HG03432 (cell line): Measurements from ENCODE around the gene PLPP1.

Experiments
- ATAC-seq: cut with Tn5 transposase; IDR thresholded peaks from one replicate; pipeline ENCODE4 v1.9.1; 2021; ENCODE audit warnings: mild to moderate bottlenecking, moderate library complexity; ENCODE audit not compliant: unreplicated experiment

Gene PLPP1

GRCh38 chr5:55454282-55454681, 80.5 kb downstream of the PLPP1 start:
- no peak for ATAC-seq

GRCh38 chr5:55453211-55453610, 81.6 kb downstream of the PLPP1 start:
- no peak for ATAC-seq

- no peak for ATAC-seq
Observed at GRCh38 chr5:55451976-55452375, 82.8 kb downstream of the PLPP1 start.

- no peak for ATAC-seq
Observed at GRCh38 chr5:55450050-55450765, 84.6 kb downstream of the PLPP1 start.

GRCh38 chr5:55446640-55447351, 88.0 kb downstream of the PLPP1 start:
- ATAC-seq = no peak

GRCh38 chr5:55445791-55446190, 89.0 kb downstream of the PLPP1 start:
- ATAC-seq = no peak

GRCh38 chr5:55441954-55442353, 92.8 kb downstream of the PLPP1 start:
- no peak for ATAC-seq

- ATAC-seq = no peak
Observed at GRCh38 chr5:55441107-55441771, 93.5 kb downstream of the PLPP1 start.

GRCh38 chr5:55440188-55440646, 94.5 kb downstream of the PLPP1 start:
- ATAC-seq = no peak

GRCh38 chr5:55438998-55439397, 95.8 kb downstream of the PLPP1 start:
- no peak for ATAC-seq

GRCh38 chr5:55437859-55438206, 96.9 kb downstream of the PLPP1 start:
- no peak for ATAC-seq

GRCh38 chr5:55437452-55437851, 97.3 kb downstream of the PLPP1 start:
- ATAC-seq = no peak

- ATAC-seq = no peak
Observed at GRCh38 chr5:55432549-55432948, 102.2 kb downstream of the PLPP1 start.

- ATAC-seq = no peak
Observed at GRCh38 chr5:55429613-55430253, 105.0 kb downstream of the PLPP1 start.

- no peak for ATAC-seq
Observed at GRCh38 chr5:55429221-55429612, 105.5 kb downstream of the PLPP1 start.

GRCh38 chr5:55427157-55427556, 107.6 kb downstream of the PLPP1 start:
- no peak for ATAC-seq

GRCh38 chr5:55426455-55426854, 108.3 kb downstream of the PLPP1 start:
- no peak for ATAC-seq

GRCh38 chr5:55421074-55421529, 113.7 kb downstream of the PLPP1 start:
- peak; percentile 97 for ATAC-seq

- no peak for ATAC-seq
Observed at GRCh38 chr5:55418994-55419968, 115.5 kb downstream of the PLPP1 start.

GRCh38 chr5:55416306-55416705, 118.5 kb downstream of the PLPP1 start:
- no peak for ATAC-seq
